Measurements from ENCODE around the gene MZT2B. TPM values are rescaled to one million over a fixed set of nuclear protein-coding genes. Genes with fewer than 3 reads are reported as not detected.
"Not testable (repeated sequence)": the region's sequence is repeated elsewhere in the genome, so short reads cannot be mapped to it uniquely, and the experiment has no call there.

The MZT2B gene
- total RNA-seq, 1 donor from 2014 or later, result 239 TPM

- H3K27ac ChIP-seq; H3K4me3 ChIP-seq; H3K36me3 ChIP-seq; H3K9me3 ChIP-seq; H3K4me1 ChIP-seq; H3K27me3 ChIP-seq; intact Hi-C loops (cut with DNase I): not testable (repeated sequence)
- peak in 1 of 2 donors; percentile 35 for DNase-seq (ENCODE audit: low spot score in 2 of 2)
Observed at GRCh38 chr2:130142396-130143265, 39.4 kb upstream of the MZT2B start.

GRCh38 chr2:130143266-130144039 is 38.6 kb upstream of the MZT2B start:
- DNase-seq (ENCODE audit: low spot score in 2 of 2), result peak in 1 of 2 donors; percentile 44
- H3K9me3 ChIP-seq; intact Hi-C loops (cut with DNase I); H3K27me3 ChIP-seq; H3K4me1 ChIP-seq; H3K36me3 ChIP-seq; H3K27ac ChIP-seq: not testable (repeated sequence)
- H3K4me3 ChIP-seq, result peak overlapping the region in 1 of 2 donors; percentile 61

GRCh38 chr2:130145006-130145414 is 37.1 kb upstream of the MZT2B start, which contains the start of gene CCDC74B:
Gene CCDC74B (minus strand): TSS chr2:130145112. CDS start chr2:130144996, 116 bp downstream.
- H3K9me3 ChIP-seq; H3K4me1 ChIP-seq; H3K36me3 ChIP-seq; H3K27me3 ChIP-seq; H3K27ac ChIP-seq; intact Hi-C loops (cut with DNase I): not testable (repeated sequence)
- DNase-seq (ENCODE audit: low spot score in 2 of 2), result peak in 1 of 2 donors; percentile 78
- H3K4me3 ChIP-seq, result peak within 1 kb of the TSS; percentile 39 to 61

GRCh38 chr2:130148515-130148914 is 33.5 kb upstream of the MZT2B start:
- H3K9me3 ChIP-seq; intact Hi-C loops (cut with DNase I); H3K4me1 ChIP-seq; H3K27ac ChIP-seq; H3K4me3 ChIP-seq; H3K27me3 ChIP-seq: not testable (repeated sequence)
- peaks cover 15 to 16% of the 10 kb centered on the region in 2 donors for H3K36me3 ChIP-seq
- peak in 1 of 2 donors; percentile 18 for DNase-seq (ENCODE audit: low spot score in 2 of 2)

- H3K4me3 ChIP-seq, result no peak overlapping the region
- peak in 1 of 2 donors; percentile 45 for DNase-seq (ENCODE audit: low spot score in 2 of 2)
Observed at GRCh38 chr2:130150181-130151144, 31.6 kb upstream of the MZT2B start.

GRCh38 chr2:130151145-130151512 is 30.9 kb upstream of the MZT2B start:
- H3K4me1 ChIP-seq; intact Hi-C loops (cut with DNase I); H3K27ac ChIP-seq; H3K27me3 ChIP-seq; H3K4me3 ChIP-seq; H3K9me3 ChIP-seq: not testable (repeated sequence)
- DNase-seq (ENCODE audit: low spot score in 2 of 2), result peak in 1 of 2 donors; percentile 42
- peaks cover 33 to 35% of the 10 kb centered on the region in 2 donors for H3K36me3 ChIP-seq

More at GRCh38 chr2:130150181-130151144, 31.6 kb upstream of the MZT2B start:
- TF ChIP-seq CTCF (IDR thresholded peaks at IDR 0.05), result no peak
- Histone ChIP-seq H3K36me3 (peaks cover 31 to 32% of the 10 kb centered on the region in 2 donors), H3K4me1 (peaks cover 0 to under 1% of the 10 kb centered on the region in 2 donors), H3K9me3 (no peaks in the 10 kb centered on the region), H3K27ac (no peak overlapping the region), H3K27me3 (no peaks in the 10 kb centered on the region)
- intact Hi-C loops (cut with DNase I), result no loop called here

GRCh38 chr2:130152136-130152815 is 29.8 kb upstream of the MZT2B start:
- H3K27ac ChIP-seq; H3K27me3 ChIP-seq; H3K4me1 ChIP-seq; DNase-seq (ENCODE audit: low spot score in 2 of 2); H3K4me3 ChIP-seq; intact Hi-C loops (cut with DNase I); H3K9me3 ChIP-seq: not testable (repeated sequence)
- peaks cover 34 to 35% of the 10 kb centered on the region in 2 donors for H3K36me3 ChIP-seq

Data from ascending aorta (tissue), 2 donors.